Left cardiac atrium (tissue), 4 donors: ENCODE data around the gene OAF. TPM values are rescaled to one million over a fixed set of nuclear protein-coding genes. Genes with fewer than 3 reads are reported as not detected.
A peak's percentile ranks its signal among the peaks of the same experiment; 100 is the strongest.

Source experiments
- ATAC-seq, 2 donors: fragments of 200-7000 bp; cut with Tn5 transposase; one replicate each; pipeline ENCODE4 v1.9.1; 2020; ENCODE audit warnings: mild to moderate bottlenecking in 2 of 2, moderate library complexity in 2 of 2
- DNase-seq: peaks from one replicate; pipeline ENCODE4 v3.0.0-alpha.2; 2020
- intact Hi-C, 2 donors: fragments of 100-400 bp; cut with DNase I; formaldehyde crosslinking; loops; one replicate each; pipeline versions ENCODE4 v1.14.1 to v1.15.1; 2022 to 2023
- total RNA-seq, 2 donors: library from RNA; stranded (reverse); fragmentation: NEBNext Ultra II Directional; extraction: Animal tissue kit (Norgen Biotek cat#: 25700); gene quantifications; one replicate each; pipeline ENCODE4 v1.2.1, GENCODE V29; 2021
- donor health status: DM: no; HTN: yes; CAD: no.
- donor health status: DM: no; HTN: yes; CAD: no; lungs with severe emphysema.
- donor health status: DM: yes; HTN: yes; CAD: no.
- donor health status: Dilated cardiomyopathy.

OAF gene
- total RNA-seq, 2 donors from 2014 or later, result 32.9 to 59.6 TPM

GRCh38 chr11:120198403-120198786, 12.4 kb upstream of the OAF start:
- DNase-seq, result no peak
- no peak for ATAC-seq
- intact Hi-C loops, result no loop called here

DNA sequence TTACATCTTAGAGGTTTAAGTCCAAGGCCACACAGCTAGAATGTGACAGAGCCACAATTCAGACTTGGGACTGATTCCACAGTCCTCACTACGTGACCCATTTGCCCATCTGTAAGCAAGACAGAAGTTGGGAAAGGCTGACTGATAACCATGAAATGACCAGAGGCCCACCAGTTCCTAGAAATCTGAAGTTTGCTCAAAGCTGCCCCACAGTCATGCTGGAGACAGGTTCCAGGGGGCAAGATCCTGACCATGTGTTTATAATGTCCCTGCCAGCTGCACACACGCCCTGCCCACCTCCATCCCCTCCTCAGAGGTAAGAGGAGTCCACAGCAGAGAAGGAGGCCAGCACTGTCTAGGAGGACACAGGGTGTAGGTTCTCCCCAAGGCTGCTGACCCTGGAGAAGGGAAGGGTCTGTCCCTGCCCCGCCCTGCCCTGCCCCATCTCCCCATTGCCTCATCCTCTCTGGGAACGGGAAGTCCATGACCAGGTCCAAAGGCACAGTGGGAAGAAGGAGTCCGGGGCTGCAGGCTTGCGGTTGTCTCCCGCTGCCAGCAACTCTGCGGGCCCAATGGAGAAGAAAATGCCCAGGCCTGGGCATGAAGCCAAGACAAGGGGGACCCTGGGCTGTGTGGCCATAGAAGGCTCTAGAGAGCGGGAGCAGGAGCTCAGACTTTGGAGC, 11.9 kb upstream of the OAF start:
- intact Hi-C loops, result no loop called here
- ATAC-seq (no peak), DNase-seq (no peak)

- intact Hi-C loops, result no loop called here
- no peak for ATAC-seq
- no peak for DNase-seq
These were observed 11.2 kb upstream of the OAF start for GRCh38 chr11:120199613-120200012.

DNA sequence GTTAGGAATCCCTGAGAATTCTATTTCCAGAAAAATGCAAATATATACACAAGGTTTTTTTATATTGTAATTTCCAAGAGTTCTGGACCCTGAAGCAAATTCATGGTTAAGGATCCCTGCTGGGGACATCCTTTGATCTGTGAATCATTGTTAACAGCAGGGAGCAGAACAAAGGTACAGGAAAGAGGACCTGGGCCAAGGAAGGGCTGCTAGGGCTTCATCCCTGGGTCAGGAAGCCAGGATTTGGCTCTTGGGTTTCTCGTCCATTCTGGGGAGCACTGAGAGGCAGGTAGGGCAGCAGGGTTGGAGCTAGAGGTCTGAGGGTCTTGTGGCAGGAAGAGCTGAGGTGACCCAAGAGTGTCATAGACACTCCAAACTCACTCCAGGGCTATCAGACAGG, 10.2 kb upstream of the OAF start:
- no peak for DNase-seq
- no peak for ATAC-seq
- intact Hi-C loops, result no loop called here

GRCh38 chr11:120201653-120202052, 9.2 kb upstream of the OAF start:
- intact Hi-C loops, result no loop called here

DNA sequence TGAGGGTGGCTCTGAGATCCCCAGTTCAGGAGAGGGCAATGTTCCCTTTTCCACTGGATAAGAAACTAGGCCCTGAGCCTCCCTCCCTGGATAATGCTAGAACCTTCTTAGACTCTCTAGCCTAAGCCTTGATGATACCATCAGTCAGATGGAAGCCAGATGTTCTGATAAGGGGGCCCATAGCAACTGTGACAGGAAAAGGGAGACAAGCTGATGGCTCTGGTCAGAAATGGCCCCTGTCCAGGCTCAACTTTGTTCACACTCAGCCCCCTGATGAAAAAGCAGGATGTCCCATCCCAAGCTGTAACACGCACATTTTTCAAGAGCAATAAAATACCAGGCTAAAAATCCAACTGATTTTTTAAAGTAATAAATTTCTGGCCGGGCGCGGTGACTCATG, 7.2 kb upstream of the OAF start:
- intact Hi-C loops, result no loop called here
- no peak for DNase-seq
- ATAC-seq, result no peak

More at GRCh38 chr11:120201653-120202052, 9.2 kb upstream of the OAF start:
- ATAC-seq (no peak), DNase-seq (no peak)

DNA sequence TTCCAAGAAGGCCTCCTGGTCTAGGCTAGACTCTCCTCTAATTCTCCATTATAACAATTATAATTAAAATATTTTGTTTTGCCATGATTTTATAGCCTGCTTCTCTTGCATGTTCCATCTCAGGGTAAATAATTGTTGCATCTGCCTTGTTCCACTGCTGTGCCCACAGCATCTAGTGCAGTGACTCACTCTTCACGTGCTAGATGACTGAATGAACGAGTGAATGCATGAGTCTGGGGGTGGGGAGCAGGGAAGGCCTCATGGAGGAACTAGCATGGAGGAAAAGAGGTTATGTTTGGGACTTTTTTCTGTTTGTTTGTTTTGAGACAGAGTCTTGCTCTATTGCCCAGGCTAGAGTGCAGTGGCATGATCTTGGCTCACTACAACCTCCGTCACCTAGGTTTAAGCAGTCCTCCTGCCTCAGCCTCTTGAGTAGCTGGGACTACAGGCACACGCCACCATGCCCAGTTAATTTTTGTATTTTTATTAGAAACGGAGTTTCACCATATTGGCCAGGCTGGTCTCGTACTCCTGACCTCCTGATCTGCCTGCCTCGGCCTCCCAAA, 5.2 kb upstream of the OAF start:
- intact Hi-C loops, result no loop called here
- DNase-seq (no peak), ATAC-seq (no peak)

GRCh38 chr11:120207512-120207911, 3.3 kb upstream of the OAF start:
- DNase-seq (no peak), ATAC-seq (no peak)
- intact Hi-C loops, result no loop called here

- ATAC-seq (no peak), DNase-seq (no peak)
- intact Hi-C loops, result no loop called here
These were observed 2.8 kb upstream of the OAF start for GRCh38 chr11:120208001-120208441.

- peak; percentile 69 for DNase-seq
- intact Hi-C loops, result no loop called here
These were observed 2.1 kb upstream of the OAF start for GRCh38 chr11:120208777-120209176.

GRCh38 chr11:120209746-120210625, 846 bp upstream of the OAF start:
- no peak for ATAC-seq
- DNase-seq, result no peak

More at GRCh38 chr11:120208777-120209176, 2.1 kb upstream of the OAF start:
- ATAC-seq, result peak in 1 of 2 donors; percentile 24

DNA sequence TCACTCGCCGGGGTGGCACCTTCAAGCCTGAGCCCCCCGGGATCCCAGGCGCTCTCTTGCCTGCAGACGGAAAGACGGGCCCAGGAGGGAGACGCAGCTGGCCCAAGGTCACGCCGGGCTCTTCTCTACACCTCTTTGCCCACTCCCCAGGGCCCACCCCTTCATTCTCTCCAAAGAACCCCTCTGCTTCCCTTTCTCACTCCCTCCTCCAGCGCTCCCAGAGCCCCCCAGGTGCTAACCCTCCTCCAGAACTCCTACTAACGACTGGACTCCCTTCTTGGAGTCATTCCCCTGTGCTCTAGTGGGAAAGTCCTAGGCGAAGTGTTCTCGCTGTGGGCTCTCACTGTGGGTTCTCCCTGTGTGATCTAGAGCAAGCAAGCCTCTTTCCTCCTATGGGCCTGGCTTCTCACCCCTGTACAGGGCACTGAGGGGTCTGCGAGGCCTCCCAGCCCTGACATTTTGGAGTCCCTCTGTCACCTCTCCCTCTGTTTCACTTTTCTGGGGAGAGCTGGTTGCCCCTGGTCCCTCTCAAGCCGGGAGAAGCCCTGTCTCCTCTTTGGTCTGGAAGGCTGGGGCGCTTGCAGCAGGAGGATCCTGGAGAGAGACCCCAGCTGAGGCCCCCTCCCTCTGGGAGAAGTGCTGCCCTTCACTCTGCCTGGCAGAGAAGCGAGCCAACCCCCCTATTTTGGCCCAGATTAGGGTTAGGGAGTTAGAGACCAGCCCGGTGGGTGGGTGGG, 858 bp downstream of the OAF start:
- ATAC-seq (no peak), DNase-seq (no peak)
- intact Hi-C loops, result no loop called here

More at GRCh38 chr11:120209746-120210625, 846 bp upstream of the OAF start:
- intact Hi-C loops, result no loop called here

- intact Hi-C loops, result no loop called here
- DNase-seq (no peak), ATAC-seq (peak in 1 of 2 donors; percentile 6)
These were observed 1.5 kb downstream of the OAF start for GRCh38 chr11:120212259-120212878.

- intact Hi-C loops, result no loop called here
- DNase-seq, result no peak
- no peak for ATAC-seq
These were observed 2.1 kb downstream of the OAF start for GRCh38 chr11:120212926-120213325.

- intact Hi-C loops, result no loop called here
- ATAC-seq (no peak), DNase-seq (no peak)
These were observed 3.7 kb downstream of the OAF start for GRCh38 chr11:120214581-120214980.

DNA sequence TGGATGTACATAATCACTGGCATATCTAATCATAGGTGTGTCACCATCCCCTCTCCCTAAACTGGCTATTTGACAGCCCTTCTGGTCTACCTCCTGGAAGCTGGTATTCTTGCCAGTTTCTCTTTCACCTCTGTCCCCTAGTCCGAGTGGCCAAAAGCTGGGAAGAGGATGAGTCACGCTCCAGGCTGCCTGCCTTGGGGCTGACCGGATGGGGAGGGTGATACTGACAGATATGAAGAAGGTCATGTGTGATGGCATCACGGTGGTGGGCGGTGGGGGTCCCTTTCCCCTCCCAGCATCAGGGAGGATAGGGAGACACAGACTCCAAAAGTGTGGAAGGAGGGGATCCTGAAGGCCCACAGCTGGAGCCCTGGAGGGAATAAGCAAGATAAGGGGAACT, 4.8 kb downstream of the OAF start:
- intact Hi-C loops, result no loop called here
- peak in 1 of 2 donors; percentile 20 for ATAC-seq
- peak; percentile 71 for DNase-seq

- ATAC-seq, result no peak
- intact Hi-C loops, result no loop called here
- no peak for DNase-seq
These were observed 5.7 kb downstream of the OAF start for GRCh38 chr11:120216426-120217102.

- ATAC-seq (no peak), DNase-seq (no peak)
- intact Hi-C loops, result no loop called here
These were observed 6.7 kb downstream of the OAF start for GRCh38 chr11:120217526-120217925.
